ENCODE data around the gene PAGR1.
"Not testable (repeated sequence)": the region's sequence is repeated elsewhere in the genome, so short reads cannot be mapped to it uniquely, and the experiment has no call there.

The PAGR1 gene

DNA sequence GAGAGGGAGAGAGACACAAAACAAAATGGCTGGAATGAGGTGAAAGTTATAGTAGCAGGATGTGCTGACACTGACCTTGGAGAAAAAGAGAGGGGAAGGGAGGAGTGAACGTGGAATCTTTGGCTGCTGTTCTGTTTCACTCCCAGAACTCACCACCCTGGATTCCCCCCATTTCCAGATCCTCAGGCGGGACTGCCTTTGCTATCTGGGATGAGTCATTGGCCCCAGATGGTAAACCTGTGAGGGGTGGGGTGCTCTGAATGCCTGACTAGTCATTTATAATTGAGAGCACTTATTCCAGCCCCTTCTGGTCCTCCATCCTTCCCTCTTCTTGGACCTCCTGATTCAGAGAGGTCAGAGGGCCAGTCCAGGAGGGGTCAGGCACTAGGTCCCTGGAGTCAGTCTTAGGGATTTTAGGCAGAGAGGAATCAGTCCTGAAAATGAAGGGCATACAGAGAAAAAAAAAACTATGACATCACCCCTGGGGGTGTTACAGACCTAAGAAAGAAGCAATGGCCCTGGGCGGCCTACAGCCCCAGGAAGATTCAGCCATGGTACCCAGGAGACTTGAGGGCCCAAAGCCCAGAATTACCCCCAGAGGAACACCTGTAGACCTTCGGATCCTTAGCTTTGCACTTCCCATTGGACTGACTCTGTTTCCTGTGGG lies 40.1 kb upstream of the PAGR1 start:
- TF ChIP-seq, protein P1, sequence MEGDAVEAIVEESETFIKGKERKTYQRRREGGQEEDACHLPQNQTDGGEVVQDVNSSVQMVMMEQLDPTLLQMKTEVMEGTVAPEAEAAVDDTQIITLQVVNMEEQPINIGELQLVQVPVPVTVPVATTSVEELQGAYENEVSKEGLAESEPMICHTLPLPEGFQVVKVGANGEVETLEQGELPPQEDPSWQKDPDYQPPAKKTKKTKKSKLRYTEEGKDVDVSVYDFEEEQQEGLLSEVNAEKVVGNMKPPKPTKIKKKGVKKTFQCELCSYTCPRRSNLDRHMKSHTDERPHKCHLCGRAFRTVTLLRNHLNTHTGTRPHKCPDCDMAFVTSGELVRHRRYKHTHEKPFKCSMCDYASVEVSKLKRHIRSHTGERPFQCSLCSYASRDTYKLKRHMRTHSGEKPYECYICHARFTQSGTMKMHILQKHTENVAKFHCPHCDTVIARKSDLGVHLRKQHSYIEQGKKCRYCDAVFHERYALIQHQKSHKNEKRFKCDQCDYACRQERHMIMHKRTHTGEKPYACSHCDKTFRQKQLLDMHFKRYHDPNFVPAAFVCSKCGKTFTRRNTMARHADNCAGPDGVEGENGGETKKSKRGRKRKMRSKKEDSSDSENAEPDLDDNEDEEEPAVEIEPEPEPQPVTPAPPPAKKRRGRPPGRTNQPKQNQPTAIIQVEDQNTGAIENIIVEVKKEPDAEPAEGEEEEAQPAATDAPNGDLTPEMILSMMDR (conservative IDR thresholded peaks at IDR 0.05; ENCODE audit: low read depth, low read length): no peak
- DNase-seq (ENCODE audit: low read depth): peak; percentile 20

DNA sequence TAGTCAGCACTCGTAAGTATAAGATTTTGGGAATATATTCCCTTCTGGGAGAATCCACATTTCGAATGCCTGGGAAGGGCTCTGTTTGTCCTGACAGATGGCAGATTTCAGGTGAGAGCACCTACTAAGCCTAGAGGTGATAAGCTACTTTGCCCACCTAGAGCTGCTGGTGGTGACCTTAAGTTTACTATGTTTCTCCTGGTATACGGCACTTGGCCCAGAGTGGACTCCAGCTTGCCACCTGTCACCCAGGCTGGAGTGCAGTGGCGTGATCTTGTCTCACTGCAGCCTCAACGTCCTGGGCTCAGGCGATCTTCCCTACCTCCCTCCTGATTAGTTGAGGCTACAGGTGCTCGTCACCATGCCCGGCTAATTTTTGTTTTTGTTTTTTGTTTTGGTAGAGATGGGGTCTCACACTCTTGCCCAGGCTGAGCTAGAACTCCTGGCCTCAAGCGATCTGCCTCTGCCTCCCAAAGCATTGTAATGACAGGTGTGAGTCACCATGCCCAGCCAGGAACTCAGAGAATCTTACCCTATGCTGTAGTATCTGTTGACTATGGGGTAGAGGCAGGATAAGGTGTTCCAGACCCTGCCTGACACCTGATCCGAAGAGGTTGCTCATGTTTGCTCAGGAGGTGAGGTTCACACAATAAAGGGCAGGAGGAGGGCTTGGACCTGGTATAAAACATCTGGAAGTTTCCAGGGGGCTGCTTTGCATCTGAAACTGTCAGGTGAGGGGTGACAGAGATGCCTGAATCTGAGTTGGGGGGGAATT lies 38.2 kb upstream of the PAGR1 start, which contains the start of gene ZG16:
TSS of gene ZG16 (plus strand) at position 681 of the 775 bp plus-strand sequence. CDS start 1,011 bp downstream, outside the sequence.
- H3K4me3 ChIP-seq (ENCODE audit: low read depth, low read length): no peak within 1 kb of the TSS
- DNase-seq (ENCODE audit: low read depth): no peak
- TF ChIP-seq, protein P1 (conservative IDR thresholded peaks at IDR 0.05; ENCODE audit: low read depth, low read length): no peak

More for the DNA sequence above, 40.1 kb upstream of the PAGR1 start:
- H3K4me3 ChIP-seq (ENCODE audit: low read depth, low read length): no peak overlapping the region

DNA sequence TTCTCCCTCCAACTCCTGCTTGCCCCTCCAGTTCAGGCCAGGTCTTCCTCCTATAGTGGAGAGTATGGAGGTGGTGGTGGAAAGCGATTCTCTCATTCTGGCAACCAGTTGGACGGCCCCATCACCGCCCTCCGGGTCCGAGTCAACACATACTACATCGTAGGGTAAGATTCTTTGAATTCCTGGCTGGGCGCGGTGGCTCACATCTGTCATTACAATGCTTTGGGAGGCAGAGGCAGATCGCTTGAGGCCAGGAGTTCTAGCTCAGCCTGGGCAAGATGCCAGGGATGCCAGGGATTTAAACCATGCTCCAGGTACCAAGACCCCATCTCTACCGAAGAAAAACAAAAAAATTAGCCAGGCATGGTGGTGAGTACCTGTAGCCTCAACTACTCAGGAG lies 36.5 kb upstream of the PAGR1 start:
- no peak for DNase-seq (ENCODE audit: low read depth)
- no peak overlapping the region for H3K4me3 ChIP-seq (ENCODE audit: low read depth, low read length)
- TF ChIP-seq, protein P1 (conservative IDR thresholded peaks at IDR 0.05; ENCODE audit: low read depth, low read length): no peak

DNA sequence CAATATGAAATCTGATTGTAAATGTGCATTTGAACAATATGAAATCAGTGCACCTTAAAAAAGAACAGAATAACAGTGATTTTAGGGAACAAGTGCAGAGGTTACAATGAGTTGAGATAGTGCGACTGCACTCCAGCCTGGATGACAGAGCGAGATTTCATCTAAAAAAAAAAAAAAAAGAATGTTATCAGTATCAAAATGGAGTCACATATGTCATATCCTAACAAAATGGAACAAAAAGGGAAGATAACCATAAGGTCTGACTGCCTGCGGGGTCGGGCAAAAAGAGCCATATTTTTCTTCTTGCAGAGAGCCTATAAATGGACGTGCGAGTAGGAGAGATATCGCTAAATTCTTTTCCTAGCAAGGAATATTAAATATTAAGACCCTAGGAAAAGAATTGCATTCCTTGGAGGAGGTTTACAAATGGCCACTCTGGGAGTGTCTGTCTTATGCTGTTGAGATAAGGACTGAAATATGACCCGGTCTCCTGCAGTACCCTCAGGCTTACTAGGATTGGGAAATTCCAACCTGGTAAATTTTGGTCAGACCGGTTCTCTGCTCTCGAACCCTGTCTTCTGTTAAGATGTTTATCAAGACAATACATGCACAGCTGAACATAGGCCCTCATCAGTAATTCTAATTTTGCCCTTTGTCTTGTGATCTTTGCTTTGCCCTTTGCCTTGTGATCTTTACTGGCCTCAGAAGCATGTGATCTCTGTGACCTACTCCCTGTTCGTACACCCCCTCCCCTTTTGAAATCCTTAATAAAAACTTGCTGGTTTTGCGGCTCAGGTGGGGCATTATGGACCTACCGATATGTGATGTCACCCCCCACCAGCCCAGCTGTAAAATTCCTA lies 32.6 kb upstream of the PAGR1 start:
- not testable (repeated sequence) for H3K4me3 ChIP-seq (ENCODE audit: low read depth, low read length); DNase-seq (ENCODE audit: low read depth)

DNA sequence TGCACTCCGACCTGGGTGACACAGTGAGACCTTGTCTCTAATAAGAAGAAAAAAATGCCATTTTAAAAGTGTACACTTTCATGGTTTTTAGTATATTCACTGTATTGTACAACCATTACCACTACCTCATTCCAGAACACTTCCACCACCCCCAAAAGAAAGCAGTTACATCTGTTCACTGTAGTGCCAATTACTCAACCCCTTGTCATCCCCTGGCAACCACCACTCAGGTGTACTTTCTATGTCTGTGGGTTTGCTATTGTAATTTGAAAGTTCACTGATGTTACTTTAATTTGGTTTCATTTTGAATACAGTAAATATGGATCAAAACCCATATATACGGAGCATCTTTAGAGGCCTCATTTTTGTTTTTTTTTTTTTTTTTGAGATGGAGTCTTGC lies 31.8 kb upstream of the PAGR1 start:
- TF ChIP-seq, protein P1 (conservative IDR thresholded peaks at IDR 0.05; ENCODE audit: low read depth, low read length): no peak
- no peak overlapping the region for H3K4me3 ChIP-seq (ENCODE audit: low read depth, low read length)
- DNase-seq (ENCODE audit: low read depth): no peak

DNA sequence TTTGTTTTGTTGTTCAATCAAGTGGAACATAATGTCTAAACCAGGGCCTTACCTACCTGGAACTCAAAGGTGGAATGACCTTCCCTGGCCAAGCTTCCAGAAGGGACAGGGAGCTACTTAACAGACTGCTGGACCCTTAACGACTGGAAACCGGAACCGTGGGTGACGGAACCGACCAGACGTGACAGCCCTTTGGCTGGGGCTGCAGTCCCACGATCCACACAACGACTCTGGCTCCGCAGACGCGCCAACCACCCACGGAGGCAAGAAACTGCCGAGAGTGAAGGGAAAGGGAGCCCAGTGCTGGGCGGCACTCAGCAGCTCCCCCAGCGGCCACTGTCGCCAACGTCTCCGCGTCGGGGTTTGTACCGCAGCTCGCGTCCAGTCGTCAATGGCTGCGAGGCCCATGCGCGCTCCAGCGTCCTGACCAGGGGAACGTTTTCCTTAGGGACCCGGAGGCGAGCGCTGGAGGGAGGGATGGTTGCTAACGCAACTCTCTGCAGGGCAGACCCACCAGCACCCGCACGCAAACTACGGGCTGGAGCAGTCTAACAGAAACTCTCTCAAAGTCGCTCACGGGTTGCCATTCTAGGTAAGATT lies 31.0 kb upstream of the PAGR1 start:
- TF ChIP-seq, protein P1 (conservative IDR thresholded peaks at IDR 0.05; ENCODE audit: low read depth, low read length): peak; percentile 86
- peak; percentile 69 for DNase-seq (ENCODE audit: low read depth)
- peak overlapping the region; percentile 55 for H3K4me3 ChIP-seq (ENCODE audit: low read depth, low read length)

DNA sequence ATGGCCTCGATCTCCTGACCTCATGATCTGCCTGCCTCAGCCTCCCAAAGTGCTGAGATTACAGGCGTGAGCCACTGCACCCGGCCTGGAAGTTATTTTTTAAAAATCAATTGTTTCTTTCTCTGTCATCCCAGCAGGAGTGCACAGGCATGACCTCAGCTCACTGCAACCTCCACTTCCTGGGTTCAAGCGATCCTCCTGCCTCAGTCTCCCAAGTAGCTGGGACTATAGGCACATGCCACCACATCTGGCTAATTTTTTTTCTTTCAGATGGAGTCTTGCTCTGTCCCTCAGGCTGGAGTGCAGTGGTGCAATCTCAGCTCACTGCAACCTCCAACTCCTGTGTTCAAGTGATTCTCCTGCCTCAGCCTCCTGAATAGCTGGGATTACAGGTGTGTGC lies 28.8 kb upstream of the PAGR1 start:
- H3K4me3 ChIP-seq (ENCODE audit: low read depth, low read length); DNase-seq (ENCODE audit: low read depth): not testable (repeated sequence)
